Activated CD4-positive, alpha-beta T cell treated with anti-CD3 and anti-CD28 coated beads, Interleukin-2, amount 10 ng/mL, durations not matched to agents 7 days and 5 days (primary cell): ENCODE measurements around the gene SHTN1. TPM values are rescaled to one million over a fixed set of nuclear protein-coding genes. Genes with fewer than 3 reads are reported as not detected.

ENCODE experiments used
- CTCF ChIA-PET: fragments of 350-600 bp; sonication (Branson Sonifier 250); formaldehyde crosslinking; loops from one replicate; lab custom pipeline; 2021; ENCODE audit warnings: antibody characterized with exemption; lab: Charles Lee
- POLR2A ChIA-PET: fragments of 350-600 bp; sonication (Branson Sonifier 250); formaldehyde crosslinking; loops from one replicate; lab custom pipeline; 2021; ENCODE audit warnings: antibody characterized with exemption; lab: Charles Lee
- DNase-seq: peaks from one replicate; pipeline ENCODE4 v3.0.0-alpha.2; 2020
- H3K27ac Mint-ChIP-seq: one replicate; pipeline ENCODE4 v1.8.0; 2021; ENCODE audit warnings: mild to moderate bottlenecking, moderate library complexity, mixed read lengths
- H3K27me3 Mint-ChIP-seq: one replicate; pipeline ENCODE4 v1.8.0; 2021; ENCODE audit warnings: mixed read lengths
- H3K36me3 Mint-ChIP-seq: one replicate; pipeline ENCODE4 v1.8.0; 2021; ENCODE audit warnings: low read depth, mixed read lengths
- H3K4me1 Mint-ChIP-seq: one replicate; pipeline ENCODE4 v1.8.0; 2021; ENCODE audit warnings: mixed read lengths
- H3K4me3 Mint-ChIP-seq: one replicate; pipeline ENCODE4 v1.8.0; 2021; ENCODE audit warnings: mild to moderate bottlenecking, moderate library complexity, mixed read lengths
- H3K9me3 Mint-ChIP-seq: one replicate; pipeline ENCODE4 v1.8.0; 2021; ENCODE audit warnings: mixed read lengths
- total RNA-seq, 2 experiments: library from RNA; stranded (reverse); gene quantifications; one replicate each; pipeline ENCODE4 v1.2.3, GENCODE V29; 2021

SHTN1 gene, protein sequence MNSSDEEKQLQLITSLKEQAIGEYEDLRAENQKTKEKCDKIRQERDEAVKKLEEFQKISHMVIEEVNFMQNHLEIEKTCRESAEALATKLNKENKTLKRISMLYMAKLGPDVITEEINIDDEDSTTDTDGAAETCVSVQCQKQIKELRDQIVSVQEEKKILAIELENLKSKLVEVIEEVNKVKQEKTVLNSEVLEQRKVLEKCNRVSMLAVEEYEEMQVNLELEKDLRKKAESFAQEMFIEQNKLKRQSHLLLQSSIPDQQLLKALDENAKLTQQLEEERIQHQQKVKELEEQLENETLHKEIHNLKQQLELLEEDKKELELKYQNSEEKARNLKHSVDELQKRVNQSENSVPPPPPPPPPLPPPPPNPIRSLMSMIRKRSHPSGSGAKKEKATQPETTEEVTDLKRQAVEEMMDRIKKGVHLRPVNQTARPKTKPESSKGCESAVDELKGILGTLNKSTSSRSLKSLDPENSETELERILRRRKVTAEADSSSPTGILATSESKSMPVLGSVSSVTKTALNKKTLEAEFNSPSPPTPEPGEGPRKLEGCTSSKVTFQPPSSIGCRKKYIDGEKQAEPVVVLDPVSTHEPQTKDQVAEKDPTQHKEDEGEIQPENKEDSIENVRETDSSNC
- under 1 TPM; 0.40 to 0.45 TPM for total RNA-seq

DNA sequence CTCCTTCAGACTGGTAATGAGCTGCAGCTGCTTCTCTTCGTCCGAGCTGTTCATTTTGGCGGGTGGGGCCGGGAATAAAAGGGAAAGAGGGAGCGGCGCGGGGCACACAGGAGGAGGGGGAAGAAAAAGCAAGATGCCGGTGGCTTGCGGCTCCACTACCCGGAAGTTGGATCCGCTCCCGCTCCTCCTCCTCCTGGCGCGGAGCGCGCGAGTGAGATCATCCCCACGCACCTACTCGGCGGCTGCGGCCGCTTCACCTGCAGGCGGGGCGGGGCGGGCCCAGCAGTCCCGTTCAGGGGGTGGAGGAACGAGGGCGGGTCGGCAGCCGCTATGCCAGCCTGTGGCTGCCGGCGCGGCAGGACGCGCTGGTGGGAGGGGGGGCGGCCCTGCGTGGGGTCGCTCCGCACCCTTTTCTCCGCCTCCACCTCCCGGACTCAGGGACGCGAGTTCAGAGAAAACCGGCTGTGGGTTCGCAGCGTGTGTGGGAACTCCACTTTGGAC is at the start of gene SHTN1:
Gene SHTN1 (minus strand): TSS at position 162 of the 501 bp plus-strand sequence. CDS start 108 bp downstream, at position 54.
- peak within 1 kb of the TSS; percentile 63 for H3K4me3 Mint-ChIP-seq
- H3K27me3 Mint-ChIP-seq = peaks cover 33% of the 10 kb centered on the region
- DNase-seq = peak; percentile 28
- no peaks in the 10 kb centered on the region for H3K36me3 Mint-ChIP-seq
- H3K9me3 Mint-ChIP-seq = no peaks in the 10 kb centered on the region
- H3K27ac Mint-ChIP-seq = no peak within 1 kb of the TSS
- CTCF ChIA-PET = interaction anchor here (1.0 kb wide), 1 partner anchor 10 kb away, joined by 4 read pairs; no protein-coding TSS in a partner anchor
- POLR2A ChIA-PET = no interaction called here
- peaks cover 4% of the 10 kb centered on the region for H3K4me1 Mint-ChIP-seq

DNA sequence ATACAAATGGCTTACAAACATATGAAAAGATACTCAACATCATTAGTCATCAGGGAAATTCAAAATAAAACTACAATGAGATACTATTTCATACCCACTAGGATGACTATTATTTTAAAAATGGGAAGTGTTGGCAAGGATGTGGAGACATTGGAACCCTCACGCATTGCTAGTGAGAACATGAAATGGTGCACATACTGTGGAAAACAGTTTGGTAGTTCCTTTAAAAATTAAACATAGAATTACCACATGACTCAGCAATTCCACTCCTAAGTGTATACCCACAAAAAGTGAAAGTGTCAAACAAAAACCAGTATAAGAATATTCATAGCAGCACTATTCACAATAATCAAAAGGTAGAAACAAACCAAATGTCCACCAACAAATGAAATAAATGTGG is 48.5 kb upstream of the SHTN1 start:
- Mint-ChIP-seq H3K9me3 (no peaks in the 10 kb centered on the region), H3K36me3 (no peaks in the 10 kb centered on the region), H3K4me1 (no peaks in the 10 kb centered on the region), H3K27me3 (no peaks in the 10 kb centered on the region), H3K27ac (no peak overlapping the region), H3K4me3 (no peak overlapping the region)
- no peak for DNase-seq
- ChIA-PET POLR2A (no interaction called here), CTCF (no interaction called here)

DNA sequence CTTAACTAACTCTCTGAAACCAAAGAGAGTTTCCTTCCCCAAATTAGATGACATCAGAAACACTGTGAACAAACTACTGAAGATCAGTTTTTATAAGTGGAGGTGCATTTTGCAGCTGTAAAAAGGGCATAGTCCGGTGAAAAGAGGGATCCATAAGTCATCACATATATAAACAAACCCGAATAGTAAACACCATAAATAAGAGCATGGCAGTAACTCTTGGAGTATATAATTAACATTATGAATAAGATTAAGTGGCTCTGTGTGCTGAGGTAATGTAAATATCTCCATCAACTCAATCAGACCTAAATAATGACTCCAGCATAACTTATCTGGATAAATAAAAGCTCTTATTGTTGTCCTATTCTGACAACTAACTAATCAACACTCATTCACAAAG is 43.0 kb upstream of the SHTN1 start:
- Mint-ChIP-seq H3K9me3 (peaks cover 3% of the 10 kb centered on the region), H3K27ac (no peak overlapping the region), H3K4me3 (no peak overlapping the region), H3K36me3 (no peaks in the 10 kb centered on the region), H3K27me3 (no peaks in the 10 kb centered on the region), H3K4me1 (no peaks in the 10 kb centered on the region)
- DNase-seq = no peak
- ChIA-PET CTCF (no interaction called here), POLR2A (no interaction called here)

DNA sequence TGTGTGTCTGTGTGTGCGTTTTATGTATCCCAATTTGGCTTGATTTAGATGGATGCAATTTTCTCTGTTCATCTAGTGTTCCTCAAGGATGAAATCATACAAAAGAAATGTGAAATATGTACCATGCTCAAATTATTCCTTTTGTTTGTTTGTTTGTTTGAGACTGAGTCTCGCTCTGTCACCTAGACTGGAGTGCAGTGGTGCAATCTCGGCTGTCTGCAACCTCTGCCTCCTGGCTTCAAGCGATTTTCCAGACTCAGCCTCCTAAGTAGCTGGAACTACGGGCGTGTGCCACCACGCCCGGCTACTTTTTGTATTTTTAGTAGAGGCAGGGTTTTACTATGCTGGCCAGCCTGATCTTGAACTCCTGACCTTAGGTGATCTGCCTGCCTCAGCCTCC is 11.3 kb upstream of the SHTN1 start:
- H3K4me1 Mint-ChIP-seq = no peaks in the 10 kb centered on the region
- H3K4me3 Mint-ChIP-seq = no peak overlapping the region
- H3K27ac Mint-ChIP-seq = no peak overlapping the region
- CTCF ChIA-PET = no interaction called here
- H3K9me3 Mint-ChIP-seq = no peaks in the 10 kb centered on the region
- no peak for DNase-seq
- H3K36me3 Mint-ChIP-seq = no peaks in the 10 kb centered on the region
- H3K27me3 Mint-ChIP-seq = no peaks in the 10 kb centered on the region
- POLR2A ChIA-PET = no interaction called here

DNA sequence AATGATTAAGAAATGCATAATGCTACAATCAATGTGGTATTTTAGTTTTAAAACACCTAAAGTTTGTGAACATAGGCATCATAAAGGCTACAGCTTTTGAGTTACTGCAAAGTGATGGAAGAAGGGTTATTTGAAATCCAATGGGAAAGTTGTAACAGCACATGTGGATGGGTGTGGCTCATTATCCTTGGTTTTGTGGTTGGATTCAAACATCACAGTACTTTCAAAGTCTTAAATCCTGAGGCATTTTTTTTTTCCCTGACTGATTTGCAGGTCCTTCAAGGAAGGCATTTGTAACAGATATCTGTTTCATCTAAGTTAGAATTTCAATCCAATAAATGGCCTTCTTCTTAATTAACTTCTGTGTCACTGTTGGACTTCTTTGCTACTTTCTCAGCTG is 9.8 kb upstream of the SHTN1 start:
- no peak for DNase-seq
- no peak overlapping the region for H3K4me3 Mint-ChIP-seq
- POLR2A ChIA-PET = no interaction called here
- H3K4me1 Mint-ChIP-seq = no peaks in the 10 kb centered on the region
- no peak overlapping the region for H3K27ac Mint-ChIP-seq
- H3K36me3 Mint-ChIP-seq = no peaks in the 10 kb centered on the region
- H3K27me3 Mint-ChIP-seq = peaks cover 2% of the 10 kb centered on the region
- CTCF ChIA-PET = interaction anchor here (0.7 to 1.4 kb wide), 2 partner anchors 9 to 44 kb away, joined by 3 to 4 read pairs; no protein-coding TSS in a partner anchor
- H3K9me3 Mint-ChIP-seq = no peaks in the 10 kb centered on the region

DNA sequence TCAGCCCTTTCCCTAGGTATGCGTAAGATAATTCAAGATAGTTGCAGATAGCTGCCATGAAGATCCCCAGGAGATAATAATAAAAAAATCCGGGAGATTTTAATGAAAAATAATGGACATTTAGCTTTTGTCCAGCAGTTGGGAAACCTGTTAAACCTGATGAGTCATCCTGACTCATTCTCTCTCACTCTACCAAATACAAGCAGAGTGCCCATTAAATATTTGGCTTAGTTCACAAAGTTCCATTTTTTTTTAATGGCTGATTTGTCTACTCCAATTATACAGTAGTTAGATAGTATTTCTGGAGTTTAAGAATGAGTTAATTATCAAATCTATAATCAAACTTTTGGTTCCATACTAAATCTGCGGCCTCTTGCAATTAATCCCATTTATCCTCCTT is 2.1 kb upstream of the SHTN1 start:
- peaks cover 4% of the 10 kb centered on the region for H3K4me1 Mint-ChIP-seq
- CTCF ChIA-PET = no interaction called here
- H3K36me3 Mint-ChIP-seq = no peaks in the 10 kb centered on the region
- H3K27ac Mint-ChIP-seq = no peak overlapping the region
- POLR2A ChIA-PET = no interaction called here
- no peak overlapping the region for H3K4me3 Mint-ChIP-seq
- H3K27me3 Mint-ChIP-seq = peaks cover 29% of the 10 kb centered on the region
- H3K9me3 Mint-ChIP-seq = no peaks in the 10 kb centered on the region
- DNase-seq = no peak

DNA sequence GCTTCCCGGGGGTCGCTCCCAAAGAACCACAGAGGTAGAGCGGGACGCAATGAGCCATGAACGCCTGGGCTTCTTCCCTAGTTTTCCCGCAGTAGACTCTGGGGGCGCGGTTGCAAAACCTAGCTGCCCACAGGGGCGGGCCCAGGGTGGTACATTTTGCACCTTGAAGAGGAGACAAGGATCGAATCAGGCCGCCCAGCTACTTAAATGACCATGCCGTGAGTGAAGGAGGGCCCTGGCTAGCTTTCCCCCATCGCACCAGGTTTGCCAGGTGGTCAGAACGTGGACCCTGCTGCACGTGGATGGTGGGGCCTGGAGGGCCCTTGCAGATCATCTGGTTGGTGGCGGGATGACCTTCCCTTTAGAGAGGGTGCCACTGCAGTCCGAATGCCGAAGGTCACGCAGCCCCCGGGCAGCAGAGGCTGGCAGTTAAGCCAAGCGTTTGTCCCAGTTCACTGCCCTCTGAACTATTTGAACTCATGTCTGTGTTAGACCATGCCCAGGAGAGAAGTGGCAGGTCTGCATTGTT is 604 bp upstream of the SHTN1 start:
- peaks cover 33% of the 10 kb centered on the region for H3K27me3 Mint-ChIP-seq
- no peaks in the 10 kb centered on the region for H3K36me3 Mint-ChIP-seq
- peaks cover 4% of the 10 kb centered on the region for H3K4me1 Mint-ChIP-seq
- ChIA-PET POLR2A (no interaction called here), CTCF (interaction anchor here (0.9 to 1.0 kb wide), 2 partner anchors 9 to 31 kb away, joined by 4 to 5 read pairs; no protein-coding TSS in a partner anchor)
- DNase-seq = no peak
- H3K27ac Mint-ChIP-seq = no peak overlapping the region
- H3K4me3 Mint-ChIP-seq = peak overlapping the region; percentile 32
- H3K9me3 Mint-ChIP-seq = no peaks in the 10 kb centered on the region

DNA sequence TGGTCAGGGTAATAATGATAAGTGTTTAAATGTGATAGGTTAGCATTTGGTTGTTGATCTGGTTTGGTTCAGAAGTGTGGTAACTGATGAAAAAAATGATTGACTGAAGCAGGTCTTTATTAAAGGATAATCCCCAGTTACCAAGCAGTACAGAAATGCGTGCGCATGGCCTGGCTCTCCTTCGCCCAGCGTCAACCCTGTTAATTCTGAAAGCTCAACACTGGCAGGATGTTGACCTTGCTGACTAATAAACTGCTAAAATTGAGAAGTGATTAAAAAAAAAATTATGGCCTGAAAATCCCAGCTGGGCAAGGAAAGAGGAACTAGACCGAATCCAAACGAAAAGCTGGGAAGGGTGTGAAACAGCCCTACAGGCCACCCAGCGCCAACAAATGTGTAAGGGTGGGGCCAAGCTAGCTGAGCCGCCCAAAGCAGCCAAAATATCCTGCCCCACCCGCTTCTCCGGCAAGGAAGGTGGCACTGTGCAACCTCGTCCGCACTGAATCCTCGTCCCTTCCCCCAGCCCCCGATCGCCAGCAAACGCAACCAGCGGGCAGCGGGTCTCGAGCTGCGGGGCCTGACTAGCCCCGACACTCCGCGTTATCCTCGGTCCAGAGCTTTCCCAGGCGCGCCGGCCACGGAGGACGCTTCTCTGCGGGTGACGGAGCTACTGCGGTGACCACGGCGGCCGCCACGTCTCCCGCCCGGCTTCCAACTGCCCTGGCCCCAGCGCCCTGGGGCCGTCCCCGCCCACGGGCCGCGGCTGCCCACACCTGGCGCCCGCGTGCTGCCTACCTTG is 561 bp downstream of the SHTN1 start:
- no peak for DNase-seq
- no peaks in the 10 kb centered on the region for H3K9me3 Mint-ChIP-seq
- peaks cover 4% of the 10 kb centered on the region for H3K4me1 Mint-ChIP-seq
- ChIA-PET CTCF (no interaction called here), POLR2A (no interaction called here)
- peak overlapping the region; percentile 63 for H3K4me3 Mint-ChIP-seq
- H3K36me3 Mint-ChIP-seq = no peaks in the 10 kb centered on the region
- H3K27ac Mint-ChIP-seq = no peak overlapping the region
- peaks cover 33% of the 10 kb centered on the region for H3K27me3 Mint-ChIP-seq

DNA sequence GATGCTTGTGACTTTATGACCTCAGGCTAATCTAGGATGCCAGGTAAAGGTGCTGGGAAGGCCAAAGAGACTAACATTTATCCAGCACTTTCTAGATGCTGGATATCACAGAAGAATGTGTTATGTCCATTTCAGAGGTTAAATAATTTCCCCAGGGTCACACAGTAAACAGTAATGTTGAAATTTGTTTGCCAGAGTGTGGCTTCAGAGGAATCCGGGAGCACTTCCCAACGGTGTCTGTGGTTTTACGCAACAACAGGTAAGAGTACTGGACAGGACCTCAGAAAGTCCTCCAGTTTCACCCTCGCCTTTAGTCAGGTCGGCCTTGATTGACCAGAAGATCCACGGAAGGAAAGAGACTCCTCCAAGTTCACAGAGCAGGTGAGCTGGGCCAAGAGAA is 1.7 kb downstream of the SHTN1 start:
- Mint-ChIP-seq H3K27ac (no peak overlapping the region), H3K36me3 (no peaks in the 10 kb centered on the region), H3K4me1 (peaks cover 4% of the 10 kb centered on the region), H3K4me3 (no peak overlapping the region), H3K27me3 (peaks cover 33% of the 10 kb centered on the region), H3K9me3 (no peaks in the 10 kb centered on the region)
- no peak for DNase-seq
- CTCF ChIA-PET = no interaction called here
- POLR2A ChIA-PET = no interaction called here

DNA sequence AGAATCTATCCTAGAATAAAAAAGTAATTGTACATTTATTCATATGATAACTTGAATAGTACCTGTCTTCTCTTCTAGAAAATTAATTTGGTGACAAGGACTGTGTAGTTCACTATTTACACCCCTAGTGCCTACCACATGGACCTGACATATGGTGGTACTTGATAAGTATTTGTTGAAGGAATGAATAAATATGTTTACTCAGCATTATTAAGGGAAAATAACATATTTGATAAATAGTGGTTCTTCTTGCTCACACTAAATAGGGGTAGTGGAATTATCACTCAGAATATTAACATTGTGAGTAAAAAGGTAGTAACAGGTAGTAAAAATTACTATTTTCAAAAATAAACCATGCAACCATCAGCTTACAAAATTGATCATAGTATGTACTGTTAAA is 2.8 kb downstream of the SHTN1 start:
- DNase-seq = no peak

DNA sequence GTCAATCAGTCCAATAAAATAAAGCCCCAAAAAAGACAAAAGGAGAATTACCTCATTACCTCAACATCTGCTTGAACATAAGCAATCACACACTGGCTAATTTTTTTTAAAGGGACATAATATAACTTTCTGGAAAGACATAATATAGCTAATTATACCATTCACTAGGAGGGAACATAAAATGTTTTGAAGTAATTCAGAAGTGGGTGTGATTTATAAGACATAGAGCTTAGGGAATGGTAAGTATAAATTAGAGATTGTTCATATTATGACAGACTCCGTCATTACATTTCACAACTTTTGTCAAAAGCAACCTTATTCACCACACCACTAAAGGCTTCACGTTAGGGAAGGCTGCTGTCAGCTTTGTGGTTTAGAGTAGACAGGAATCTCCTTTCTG is 3.8 kb downstream of the SHTN1 start:
- CTCF ChIA-PET = interaction anchor here (0.7 kb wide), 1 partner anchor 68 kb away, joined by 3 read pairs; no protein-coding TSS in a partner anchor
- peaks cover 4% of the 10 kb centered on the region for H3K4me1 Mint-ChIP-seq
- DNase-seq = no peak
- POLR2A ChIA-PET = no interaction called here
- H3K27ac Mint-ChIP-seq = no peak overlapping the region
- peaks cover 28% of the 10 kb centered on the region for H3K27me3 Mint-ChIP-seq
- no peaks in the 10 kb centered on the region for H3K36me3 Mint-ChIP-seq
- H3K9me3 Mint-ChIP-seq = no peaks in the 10 kb centered on the region
- H3K4me3 Mint-ChIP-seq = no peak overlapping the region

More for the DNA sequence above, 2.8 kb downstream of the SHTN1 start:
- Mint-ChIP-seq H3K27ac (no peak overlapping the region), H3K36me3 (no peaks in the 10 kb centered on the region), H3K4me3 (no peak overlapping the region), H3K9me3 (no peaks in the 10 kb centered on the region), H3K27me3 (peaks cover 32% of the 10 kb centered on the region), H3K4me1 (peaks cover 4% of the 10 kb centered on the region)
- ChIA-PET CTCF (no interaction called here), POLR2A (no interaction called here)

DNA sequence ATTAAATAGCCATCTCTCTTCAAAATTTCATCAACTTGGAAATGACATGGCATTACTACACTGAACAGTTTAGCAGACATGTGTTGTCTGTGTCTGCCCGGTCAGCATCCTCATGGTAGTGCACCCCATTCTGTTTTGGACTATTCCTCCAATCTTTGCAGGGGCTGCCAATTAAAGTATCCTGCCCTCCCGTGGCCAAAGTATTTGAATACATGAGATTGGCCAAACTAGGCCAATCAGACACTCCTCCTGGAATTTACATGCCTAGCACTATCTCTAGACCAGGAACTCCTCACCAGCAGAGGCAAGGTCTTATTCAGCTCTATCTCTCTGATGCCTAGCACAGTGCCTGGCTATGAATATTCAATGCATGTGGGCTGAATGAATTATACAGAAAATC is 4.4 kb downstream of the SHTN1 start:
- Mint-ChIP-seq H3K36me3 (no peaks in the 10 kb centered on the region), H3K27ac (no peak overlapping the region), H3K27me3 (peaks cover 23% of the 10 kb centered on the region), H3K9me3 (no peaks in the 10 kb centered on the region), H3K4me3 (no peak overlapping the region), H3K4me1 (peaks cover 4% of the 10 kb centered on the region)
- ChIA-PET POLR2A (no interaction called here), CTCF (interaction anchor here (0.7 kb wide), 1 partner anchor 68 kb away, joined by 3 read pairs; no protein-coding TSS in a partner anchor)
- DNase-seq = no peak
